GM10847 (cell line): ENCODE measurements around the gene MLLT1.

Experiments
- POLR2A ChIP-seq: IDR thresholded peaks from 2 replicates; pipeline ENCODE4 v1.6.1; 2011; ENCODE audit not compliant: insufficient read length; ENCODE audit errors: extremely low read depth

The MLLT1 gene

DNA sequence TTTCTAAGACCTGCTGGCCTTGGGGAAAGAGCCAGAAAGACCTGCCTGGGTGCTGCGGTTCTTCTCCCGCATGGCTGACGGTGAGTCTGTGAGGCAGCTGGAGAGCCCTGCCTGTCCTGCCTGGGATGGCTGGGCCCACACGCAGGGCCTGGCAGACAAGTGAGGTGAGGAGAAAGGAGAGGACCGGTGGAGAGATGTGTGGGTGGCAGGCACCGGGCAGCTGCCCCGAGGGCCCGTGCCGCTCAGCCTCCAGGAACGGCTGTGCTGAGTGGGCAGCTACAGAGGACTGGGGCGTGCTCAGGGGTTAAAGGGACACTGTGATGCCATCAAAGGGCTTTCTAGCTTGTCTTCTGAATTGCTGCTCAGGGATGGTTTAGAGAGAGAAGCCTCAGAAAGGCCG, 53.8 kb downstream of the MLLT1 start:
- TF ChIP-seq POLR2A: no peak

DNA sequence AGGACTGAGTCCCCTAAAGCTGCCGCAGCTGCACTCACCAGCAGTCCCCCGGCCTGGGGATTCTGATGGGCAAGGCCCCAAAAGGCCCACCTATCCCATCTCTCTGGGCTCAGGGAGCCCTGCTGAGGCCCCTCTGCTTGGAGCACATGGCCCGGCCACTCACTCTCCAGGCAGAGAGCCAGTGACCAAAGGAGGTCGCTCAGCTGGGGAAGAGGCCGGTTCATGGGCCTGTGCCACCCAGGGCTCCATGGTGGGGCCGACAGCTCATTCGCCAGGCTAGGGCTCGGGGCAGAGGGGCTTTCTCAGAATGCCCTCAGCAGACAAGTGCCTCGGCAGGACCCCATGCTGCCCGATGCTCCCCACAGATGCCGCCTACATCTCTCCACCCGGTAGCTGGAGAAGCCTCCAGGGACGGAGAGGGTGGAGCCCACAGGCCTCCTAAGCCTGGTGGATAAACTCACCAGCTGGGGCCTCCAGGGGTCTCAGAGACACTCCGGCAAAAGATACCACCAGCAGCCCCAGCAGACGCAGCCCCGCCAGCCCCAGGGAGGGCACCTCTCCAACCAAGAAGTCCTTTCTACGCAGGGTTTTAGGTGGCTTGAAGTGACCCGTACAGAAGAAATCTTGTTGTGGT, 54.4 kb downstream of the MLLT1 start:
- TF ChIP-seq POLR2A: no peak

DNA sequence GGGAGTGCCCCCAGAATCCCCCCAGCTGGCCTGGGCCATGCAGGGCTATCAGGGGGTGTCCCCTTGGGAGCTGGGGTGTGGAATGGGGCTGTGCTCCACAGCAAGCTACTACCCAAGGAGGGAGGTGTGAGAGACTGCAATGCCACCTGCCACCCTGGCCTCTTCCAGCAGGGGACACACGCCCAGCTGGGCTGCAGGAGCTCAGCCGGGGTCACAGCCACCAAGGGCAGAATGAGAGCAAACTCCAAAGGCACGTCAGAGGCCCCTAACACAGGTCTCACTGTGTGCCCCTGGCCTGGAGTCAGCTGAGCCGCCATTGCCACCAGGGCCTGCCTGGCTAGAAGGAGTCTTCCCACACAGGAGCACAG, 55.5 kb downstream of the MLLT1 start:
- TF ChIP-seq POLR2A: no peak

DNA sequence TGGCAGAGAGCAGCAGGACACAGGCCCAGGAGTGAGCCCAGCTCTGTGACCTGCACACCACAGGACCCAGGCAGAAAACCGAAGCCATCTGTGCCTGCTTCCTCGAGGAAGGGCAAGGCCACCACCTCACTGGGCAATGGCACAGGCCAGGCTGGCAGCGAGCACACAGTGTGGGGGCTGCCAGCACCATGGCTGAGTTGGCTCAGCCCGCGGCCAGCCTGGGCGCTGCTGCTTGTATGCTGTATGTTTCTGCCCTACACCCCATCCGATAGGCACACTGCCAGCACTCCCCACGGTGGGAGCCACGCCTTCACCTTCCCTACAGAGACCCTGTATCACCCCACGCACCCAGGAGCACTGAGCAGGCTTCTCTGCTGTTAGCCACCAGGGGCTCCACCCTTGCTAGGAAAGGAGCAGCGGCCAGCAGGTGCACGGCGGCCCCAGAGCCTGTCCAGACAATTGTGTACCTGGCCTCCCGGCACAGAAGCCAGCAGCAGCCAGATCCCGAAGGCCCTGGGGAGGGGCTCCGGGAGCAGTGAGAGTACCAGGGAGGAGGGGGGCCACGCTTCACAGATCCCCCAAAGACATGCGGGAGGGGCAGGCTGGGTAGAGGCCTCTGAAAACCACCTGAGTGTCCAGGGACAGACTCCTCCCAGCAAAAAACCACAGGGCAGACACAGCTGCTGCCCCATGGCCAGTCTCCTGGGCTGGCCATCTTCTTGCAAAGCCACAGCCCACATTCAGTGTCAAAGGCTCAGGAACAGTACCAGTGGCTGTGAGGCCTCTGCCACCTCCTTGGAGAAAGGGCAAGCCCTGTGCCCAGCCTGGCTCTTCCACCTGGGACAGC, 56.1 kb downstream of the MLLT1 start:
- TF ChIP-seq POLR2A: no peak

DNA sequence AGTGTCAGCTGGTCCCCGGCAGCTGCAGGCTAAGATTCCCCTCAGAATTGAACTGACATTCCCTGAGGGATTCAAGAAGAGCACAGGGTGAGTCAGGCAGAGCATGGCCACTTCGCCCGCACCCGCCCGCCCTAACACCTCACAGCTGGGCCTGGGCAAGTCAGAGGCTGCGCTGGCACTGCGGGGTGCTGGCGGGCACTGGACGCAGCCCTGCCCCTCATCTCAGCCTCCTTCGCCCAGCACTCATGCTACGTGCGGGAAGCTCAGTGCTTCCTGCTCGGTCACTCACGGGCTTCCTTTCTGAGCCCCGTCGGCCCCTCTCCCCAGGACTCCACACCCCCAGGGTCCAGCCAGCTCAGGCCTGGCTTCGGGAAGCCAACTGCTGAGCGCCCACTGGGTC, 56.9 kb downstream of the MLLT1 start:
- TF ChIP-seq POLR2A: no peak

DNA sequence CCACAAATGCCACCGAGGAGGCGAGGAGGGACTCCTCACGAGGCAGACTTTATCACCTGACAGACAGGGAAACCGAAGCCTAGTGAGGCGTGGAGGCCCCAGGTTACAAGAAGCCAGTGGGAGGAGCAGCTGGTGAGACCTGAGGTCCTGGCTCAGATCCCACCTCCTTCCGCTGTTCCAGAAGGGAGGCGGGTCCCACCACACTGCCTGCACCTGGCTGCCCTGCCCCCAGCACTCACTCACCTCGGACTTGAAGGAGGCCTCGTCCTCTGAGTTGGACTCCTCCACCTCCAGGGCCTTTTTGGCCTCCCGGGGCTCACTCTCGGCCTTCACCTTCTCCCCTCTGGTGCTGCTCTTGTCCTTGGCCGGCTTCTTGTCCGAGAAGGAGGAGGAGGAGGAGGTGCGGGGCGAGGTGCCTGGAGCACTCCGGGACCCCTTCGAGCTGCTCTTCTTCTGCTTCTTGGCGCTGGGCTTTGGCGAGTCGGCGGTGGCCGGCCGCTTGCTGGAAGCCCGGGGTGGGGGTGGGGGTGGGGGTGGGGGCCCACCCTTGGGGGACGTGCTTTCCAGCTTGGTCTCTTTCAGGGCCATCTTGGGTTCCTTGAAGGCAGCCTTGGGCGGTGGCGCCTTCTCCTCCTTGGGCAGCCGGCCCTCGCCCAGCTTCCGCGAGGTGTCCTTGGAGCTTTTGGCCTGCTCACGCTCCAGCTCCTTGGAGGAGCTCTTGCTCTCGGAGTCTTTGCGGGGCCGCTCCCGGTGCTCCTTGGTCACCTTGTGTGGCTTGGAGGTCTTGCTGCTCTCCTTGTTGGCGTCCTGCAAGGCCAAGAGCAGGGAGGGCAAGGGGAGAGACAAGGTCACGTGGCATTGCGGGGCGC, 57.7 kb downstream of the MLLT1 start:
- no peak for TF ChIP-seq POLR2A

DNA sequence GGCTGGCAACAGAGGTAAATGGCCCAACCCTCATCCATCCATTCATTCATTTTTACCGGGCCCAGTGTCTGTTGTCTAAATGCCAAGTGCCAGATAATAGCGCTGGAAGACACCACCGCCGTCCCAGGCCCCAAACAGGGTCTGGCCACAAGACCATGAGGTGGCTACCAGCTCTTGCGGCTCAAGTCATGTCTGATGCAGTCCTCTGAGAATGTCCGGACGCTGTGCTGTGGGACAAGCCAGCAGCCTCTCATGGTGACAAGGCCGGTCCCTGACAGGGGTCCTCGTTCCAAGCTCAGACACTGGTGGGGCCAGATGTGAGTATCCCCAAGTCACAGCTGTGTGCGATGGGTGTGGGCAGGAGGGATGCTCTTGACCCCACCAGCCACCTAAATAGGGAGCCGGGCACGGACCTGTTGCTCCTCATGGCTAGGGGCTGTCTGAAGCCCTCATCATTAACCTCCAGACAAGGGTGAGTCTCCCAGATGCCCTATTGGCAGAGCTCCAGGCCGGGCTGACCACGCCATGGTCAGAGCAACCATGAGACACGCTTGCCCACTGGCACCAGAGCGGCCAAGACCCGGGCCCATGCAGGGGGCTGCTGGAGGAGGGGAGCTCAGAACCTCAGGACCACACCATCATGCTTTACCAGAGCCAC, 58.4 kb downstream of the MLLT1 start:
- no peak for TF ChIP-seq POLR2A

DNA sequence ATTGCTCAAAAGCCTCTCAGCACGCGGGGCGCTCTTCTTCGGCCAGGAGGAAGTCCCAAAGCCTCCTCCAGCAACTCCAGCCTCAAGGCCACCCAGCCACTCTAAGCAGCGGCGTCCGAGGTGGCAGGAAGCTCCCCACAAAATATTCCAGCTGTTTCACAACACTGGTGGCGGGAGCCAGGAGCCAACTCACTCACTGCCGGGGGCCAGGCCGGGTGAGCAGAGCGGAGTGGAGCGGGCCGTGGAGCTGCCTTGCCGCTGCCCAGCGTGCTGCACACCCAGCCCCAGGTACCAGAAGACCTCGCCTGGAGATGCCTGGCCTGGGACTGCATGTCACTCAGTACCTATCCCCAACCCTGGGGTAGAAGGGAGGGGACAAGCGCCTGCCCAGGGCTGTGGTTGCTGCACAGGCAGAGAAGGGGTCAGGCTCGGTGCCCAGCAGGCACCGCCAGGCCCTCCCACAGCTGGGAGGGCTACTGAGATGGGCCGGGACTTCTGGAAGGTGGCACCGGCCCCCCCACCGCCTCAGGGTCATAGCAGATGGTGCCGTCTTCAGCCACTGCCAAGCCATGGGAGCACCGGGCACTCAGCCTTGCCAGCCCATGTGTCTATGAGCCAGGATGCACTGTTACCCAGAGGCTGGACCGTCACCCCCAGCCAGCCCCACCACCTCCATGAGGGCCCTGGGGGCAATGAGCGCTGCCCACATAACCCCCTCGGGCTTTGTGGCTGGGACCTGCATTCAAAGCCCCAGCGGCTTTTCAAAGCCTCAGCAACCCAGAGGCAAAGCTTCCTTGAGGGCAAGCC, 59.2 kb downstream of the MLLT1 start:
- TF ChIP-seq POLR2A: no peak

DNA sequence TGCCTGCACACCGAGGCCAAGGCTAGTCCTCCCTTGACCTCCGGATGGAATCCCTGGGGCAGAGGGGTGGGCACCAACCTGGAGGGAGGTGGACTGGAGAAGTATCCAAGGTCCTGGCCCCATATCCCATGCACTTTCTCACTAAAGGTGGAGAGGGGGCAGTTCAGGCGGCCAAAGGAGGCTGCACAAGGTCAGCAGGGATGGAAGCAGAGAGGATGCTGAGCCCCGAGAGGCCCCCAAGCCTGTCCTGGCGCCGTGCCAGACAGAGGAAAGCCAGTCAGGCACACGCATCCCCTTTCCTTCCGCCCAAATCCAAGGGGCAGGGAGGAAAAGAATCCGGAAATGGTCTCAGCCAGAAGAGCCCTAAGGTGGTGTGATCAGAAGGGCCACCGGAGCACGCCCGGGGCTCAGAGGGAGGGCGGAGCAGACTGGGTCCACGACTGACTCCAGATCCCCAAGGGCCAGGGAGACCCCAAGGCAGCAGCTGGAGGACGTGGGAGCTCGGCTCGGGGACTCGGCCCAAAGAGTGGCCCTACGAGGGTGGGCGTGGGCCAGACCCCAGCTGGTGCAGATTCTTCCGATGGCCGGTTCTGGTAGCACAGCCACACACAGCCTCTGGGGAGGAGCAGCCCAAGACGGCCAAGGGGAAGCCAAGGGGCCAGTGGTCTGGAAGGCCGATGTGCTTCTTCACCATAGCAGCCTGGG, 60.0 kb downstream of the MLLT1 start:
- TF ChIP-seq POLR2A: no peak

DNA sequence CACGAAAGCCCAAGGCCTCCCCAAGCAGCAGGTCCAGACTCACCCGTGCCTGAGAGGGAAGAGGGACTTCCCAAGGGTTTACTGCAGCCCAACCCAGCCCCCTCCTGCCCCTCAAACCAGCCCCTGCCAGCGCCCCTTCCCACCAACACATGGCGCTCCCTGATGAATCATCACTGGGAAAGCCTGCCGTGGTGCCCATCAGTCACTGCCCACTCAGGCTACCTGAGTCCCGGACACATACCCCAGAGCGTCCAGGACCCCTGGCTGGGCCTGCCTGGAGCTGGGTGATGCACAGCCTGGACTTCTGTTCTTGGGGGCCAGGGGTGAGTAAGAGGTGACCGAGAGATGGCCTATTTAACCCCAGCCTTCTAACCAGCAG, 60.6 kb downstream of the MLLT1 start:
- no peak for TF ChIP-seq POLR2A

DNA sequence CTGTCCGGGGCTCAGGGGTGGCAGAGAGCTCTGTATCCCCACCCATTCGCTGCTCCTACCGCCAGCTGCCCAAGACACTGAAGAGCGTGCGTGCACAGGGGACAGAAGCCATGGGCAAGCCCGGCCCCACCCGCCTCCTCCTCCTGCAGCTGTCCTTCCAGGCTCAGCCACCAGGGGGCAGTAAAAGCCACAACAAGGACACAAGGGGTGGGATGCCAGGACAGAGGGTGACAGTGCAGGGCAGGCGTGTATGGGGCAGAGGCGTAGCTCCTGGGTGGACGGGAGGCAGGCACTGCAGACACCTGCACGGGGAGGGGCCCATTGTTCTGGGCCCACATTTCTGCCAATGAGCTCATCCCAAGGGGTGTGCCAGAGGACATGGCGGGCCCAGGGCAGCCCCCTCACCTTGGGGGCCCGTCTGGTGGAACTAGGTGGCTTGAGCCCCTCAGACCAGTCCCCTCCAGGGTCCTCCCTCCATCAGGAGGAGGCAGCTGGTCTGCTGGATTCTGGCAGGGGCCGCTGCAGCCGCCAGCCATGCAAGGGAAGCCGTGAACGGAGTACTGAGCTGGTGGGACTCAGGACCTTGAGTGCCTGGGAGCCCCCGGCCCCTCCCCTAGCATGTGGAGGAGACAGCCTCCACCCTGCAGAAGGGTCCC, 61.2 kb downstream of the MLLT1 start:
- no peak for TF ChIP-seq POLR2A

DNA sequence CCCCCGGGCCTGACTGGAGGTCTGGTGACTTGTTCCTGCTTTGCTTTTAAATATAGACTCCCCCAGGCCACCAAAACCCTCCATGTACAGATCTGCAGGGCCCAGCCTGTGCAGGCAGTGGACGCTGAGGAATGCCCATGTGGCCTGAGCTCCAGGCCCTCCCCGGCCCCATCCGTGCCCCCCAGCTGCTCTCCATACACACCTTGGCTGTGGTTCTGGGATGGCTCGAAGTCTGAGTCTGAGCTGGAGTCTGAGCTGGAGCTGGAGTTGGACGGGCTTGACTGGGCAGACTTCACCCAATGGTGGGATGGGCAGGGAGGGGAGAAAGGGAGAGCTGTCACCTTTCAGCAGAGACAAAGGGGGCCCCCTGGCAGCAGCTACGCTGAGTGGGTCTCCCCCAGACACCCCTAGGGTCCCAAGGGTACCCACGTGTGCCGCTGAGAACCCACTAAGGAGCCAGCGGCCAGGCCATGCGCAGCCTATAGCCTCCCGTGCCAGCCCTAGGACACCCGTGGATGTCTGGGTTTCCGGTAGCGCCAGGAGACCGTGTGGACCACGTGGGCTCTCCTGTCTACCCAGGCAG, 61.9 kb downstream of the MLLT1 start:
- TF ChIP-seq POLR2A: no peak
